Measurements from ENCODE around the gene SMIM26.

Gene SMIM26

DNA sequence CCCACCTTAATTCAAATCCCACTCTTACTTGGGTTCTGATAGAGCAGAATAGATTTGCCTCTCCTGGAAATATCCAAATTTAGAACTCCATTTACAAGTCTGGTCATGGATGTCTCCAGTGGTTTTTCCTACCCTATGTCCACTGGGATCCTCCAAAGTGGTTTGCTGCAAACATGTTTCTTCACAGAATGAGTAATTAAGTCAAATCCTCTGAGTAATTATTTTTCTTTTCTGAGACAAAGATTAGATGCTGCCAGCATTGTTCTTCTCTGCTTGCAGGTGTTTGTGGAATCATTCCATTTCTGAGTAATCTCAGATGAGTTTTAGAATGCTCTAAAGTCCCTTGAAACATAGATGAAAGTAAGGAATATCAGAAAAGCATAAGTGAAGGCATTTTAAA is 42.5 kb downstream of the SMIM26 start:
- no peak overlapping the region for H3K9ac ChIP-seq
- TF ChIP-seq, protein P1, sequence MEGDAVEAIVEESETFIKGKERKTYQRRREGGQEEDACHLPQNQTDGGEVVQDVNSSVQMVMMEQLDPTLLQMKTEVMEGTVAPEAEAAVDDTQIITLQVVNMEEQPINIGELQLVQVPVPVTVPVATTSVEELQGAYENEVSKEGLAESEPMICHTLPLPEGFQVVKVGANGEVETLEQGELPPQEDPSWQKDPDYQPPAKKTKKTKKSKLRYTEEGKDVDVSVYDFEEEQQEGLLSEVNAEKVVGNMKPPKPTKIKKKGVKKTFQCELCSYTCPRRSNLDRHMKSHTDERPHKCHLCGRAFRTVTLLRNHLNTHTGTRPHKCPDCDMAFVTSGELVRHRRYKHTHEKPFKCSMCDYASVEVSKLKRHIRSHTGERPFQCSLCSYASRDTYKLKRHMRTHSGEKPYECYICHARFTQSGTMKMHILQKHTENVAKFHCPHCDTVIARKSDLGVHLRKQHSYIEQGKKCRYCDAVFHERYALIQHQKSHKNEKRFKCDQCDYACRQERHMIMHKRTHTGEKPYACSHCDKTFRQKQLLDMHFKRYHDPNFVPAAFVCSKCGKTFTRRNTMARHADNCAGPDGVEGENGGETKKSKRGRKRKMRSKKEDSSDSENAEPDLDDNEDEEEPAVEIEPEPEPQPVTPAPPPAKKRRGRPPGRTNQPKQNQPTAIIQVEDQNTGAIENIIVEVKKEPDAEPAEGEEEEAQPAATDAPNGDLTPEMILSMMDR (IDR thresholded peaks at IDR 0.05) = no peak
- no peak overlapping the region for H3K4me2 ChIP-seq (ENCODE audit: low read length)

DNA sequence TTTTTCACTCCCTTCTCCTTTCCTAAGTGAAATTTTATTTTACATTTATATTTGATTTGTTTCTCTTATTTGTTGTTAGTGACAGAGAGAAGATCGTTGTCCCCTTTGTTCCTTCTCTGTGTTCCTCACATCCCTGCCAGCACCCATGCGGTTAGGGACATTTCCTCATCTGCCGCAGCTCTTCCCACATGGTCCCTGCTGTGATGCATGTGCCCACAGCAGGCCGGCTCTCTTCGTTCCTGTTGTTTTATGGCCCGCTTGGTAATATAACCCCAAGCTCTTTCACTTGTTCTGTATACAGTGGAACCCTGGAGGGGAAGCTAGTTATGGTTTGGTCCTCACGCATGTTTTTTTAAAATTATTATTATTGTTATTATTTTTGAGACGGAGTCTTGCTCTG is 44.3 kb downstream of the SMIM26 start:
- H3K4me3 ChIP-seq (ENCODE audit: low read depth, low read length) = no peak overlapping the region
- no peaks in the 10 kb centered on the region for H3K27me3 ChIP-seq (ENCODE audit: control insufficient read depth, insufficient read depth, low read length)
- H2AFZ ChIP-seq = no peak overlapping the region
- no peaks in the 10 kb centered on the region for H3K4me1 ChIP-seq
- no peaks in the 10 kb centered on the region for H3K79me2 ChIP-seq
- TF ChIP-seq, protein P1 (IDR thresholded peaks at IDR 0.05) = no peak
- no peak overlapping the region for H3K27ac ChIP-seq
- H3K9ac ChIP-seq = no peak overlapping the region
- H3K9me3 ChIP-seq (ENCODE audit: control insufficient read depth, low read length) = no peaks in the 10 kb centered on the region
- no peak overlapping the region for H3K4me2 ChIP-seq (ENCODE audit: low read length)
- H3K36me3 ChIP-seq (ENCODE audit: control insufficient read depth, insufficient read depth, low read length) = no peaks in the 10 kb centered on the region

More for the DNA sequence above, 42.5 kb downstream of the SMIM26 start:
- H3K4me1 ChIP-seq = no peaks in the 10 kb centered on the region
- H3K79me2 ChIP-seq = no peaks in the 10 kb centered on the region
- no peaks in the 10 kb centered on the region for H3K27me3 ChIP-seq (ENCODE audit: control insufficient read depth, insufficient read depth, low read length)
- no peak overlapping the region for H3K4me3 ChIP-seq (ENCODE audit: low read depth, low read length)
- no peaks in the 10 kb centered on the region for H3K9me3 ChIP-seq (ENCODE audit: control insufficient read depth, low read length)
- no peak overlapping the region for H3K27ac ChIP-seq
- no peaks in the 10 kb centered on the region for H3K36me3 ChIP-seq (ENCODE audit: control insufficient read depth, insufficient read depth, low read length)
- no peak overlapping the region for H2AFZ ChIP-seq

DNA sequence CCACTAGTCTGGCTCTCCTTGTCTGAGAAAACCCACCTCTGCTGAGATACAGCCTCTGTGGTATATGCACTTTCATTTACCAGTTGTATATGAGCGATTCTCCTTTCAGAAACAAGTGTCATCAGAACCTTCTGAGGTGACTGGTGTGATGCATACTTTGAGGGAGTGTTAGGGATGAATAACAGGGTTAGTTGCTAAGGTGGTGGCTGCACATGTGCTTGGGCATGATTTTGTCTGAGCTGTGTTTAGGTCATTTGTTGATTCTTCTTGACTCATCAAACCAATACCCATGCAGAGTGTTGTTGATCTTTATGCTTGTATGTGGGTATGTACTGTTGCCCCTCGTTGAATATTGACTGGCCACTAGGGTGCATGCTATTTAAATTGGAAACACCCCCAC is 46.3 kb downstream of the SMIM26 start:
- H3K79me2 ChIP-seq = no peaks in the 10 kb centered on the region
- TF ChIP-seq, protein P1 (IDR thresholded peaks at IDR 0.05) = no peak
- no peak overlapping the region for H3K9ac ChIP-seq
- H3K4me1 ChIP-seq = no peaks in the 10 kb centered on the region
- no peak overlapping the region for H3K4me3 ChIP-seq (ENCODE audit: low read depth, low read length)
- no peaks in the 10 kb centered on the region for H3K9me3 ChIP-seq (ENCODE audit: control insufficient read depth, low read length)
- H3K4me2 ChIP-seq (ENCODE audit: low read length) = no peak overlapping the region
- no peak overlapping the region for H3K27ac ChIP-seq
- no peak overlapping the region for H2AFZ ChIP-seq
- H3K27me3 ChIP-seq (ENCODE audit: control insufficient read depth, insufficient read depth, low read length) = no peaks in the 10 kb centered on the region
- no peaks in the 10 kb centered on the region for H3K36me3 ChIP-seq (ENCODE audit: control insufficient read depth, insufficient read depth, low read length)

DNA sequence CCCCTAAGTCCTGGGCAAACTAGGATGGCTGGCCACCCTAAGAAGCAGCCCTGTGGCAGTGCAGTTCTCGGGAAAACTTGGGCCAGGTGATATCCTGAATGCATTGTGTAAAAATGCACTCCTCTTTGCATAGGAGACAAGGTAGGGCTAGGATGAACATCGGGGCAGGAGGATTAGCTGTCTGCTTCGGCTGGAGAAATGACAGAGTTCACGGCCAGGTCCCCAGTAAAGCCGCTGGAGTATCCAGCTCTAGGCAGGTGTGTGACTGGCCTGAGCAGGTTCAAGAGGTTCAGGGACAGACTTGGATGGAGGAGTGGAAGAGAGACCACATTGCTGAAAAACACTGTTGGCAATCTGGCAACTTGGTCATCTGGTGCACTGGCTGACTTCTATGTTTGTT is 47.0 kb downstream of the SMIM26 start:
- TF ChIP-seq, protein P1 (IDR thresholded peaks at IDR 0.05) = no peak
- H3K4me2 ChIP-seq (ENCODE audit: low read length) = no peak overlapping the region
- H2AFZ ChIP-seq = no peak overlapping the region

DNA sequence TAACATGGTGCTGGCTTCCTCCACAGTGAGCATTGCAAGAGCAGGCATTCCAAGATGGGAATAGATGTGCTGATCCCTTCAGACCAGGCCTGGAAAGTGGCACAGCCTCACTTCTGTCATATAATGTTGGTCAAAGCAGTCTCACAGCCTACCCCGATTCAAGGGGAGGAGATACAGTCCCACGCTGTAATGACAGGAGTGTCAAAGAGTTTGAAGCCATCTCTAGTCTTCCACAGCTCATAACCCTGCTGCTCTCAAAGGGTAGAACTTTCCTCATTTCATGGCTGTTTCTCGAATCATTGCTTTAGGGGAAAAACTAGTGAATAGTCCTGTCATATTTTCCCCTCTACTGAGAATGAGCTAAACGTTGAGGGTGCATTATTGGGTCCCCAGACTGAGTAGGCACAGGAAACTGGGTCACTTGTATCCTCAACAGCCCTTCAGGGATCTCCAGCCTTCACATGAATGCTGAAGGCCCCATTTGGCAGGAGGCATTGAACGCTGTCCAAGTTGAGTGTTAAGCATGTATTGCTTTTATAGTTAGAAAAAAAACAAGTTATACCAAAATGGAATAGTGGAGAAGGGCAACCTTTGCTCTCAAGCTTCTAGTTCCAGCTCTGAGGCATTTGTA is 47.9 kb downstream of the SMIM26 start:
- no peaks in the 10 kb centered on the region for H3K27me3 ChIP-seq (ENCODE audit: control insufficient read depth, insufficient read depth, low read length)
- H3K9me3 ChIP-seq (ENCODE audit: control insufficient read depth, low read length) = no peaks in the 10 kb centered on the region
- TF ChIP-seq, protein P1 (IDR thresholded peaks at IDR 0.05) = no peak
- no peaks in the 10 kb centered on the region for H3K4me1 ChIP-seq
- H3K36me3 ChIP-seq (ENCODE audit: control insufficient read depth, insufficient read depth, low read length) = no peaks in the 10 kb centered on the region
- no peak overlapping the region for H3K4me3 ChIP-seq (ENCODE audit: low read depth, low read length)
- H3K79me2 ChIP-seq = no peaks in the 10 kb centered on the region
- no peak overlapping the region for H3K27ac ChIP-seq
- H2AFZ ChIP-seq = no peak overlapping the region
- H3K4me2 ChIP-seq (ENCODE audit: low read length) = no peak overlapping the region
- H3K9ac ChIP-seq = no peak overlapping the region

More for the DNA sequence above, 47.0 kb downstream of the SMIM26 start:
- no peaks in the 10 kb centered on the region for H3K36me3 ChIP-seq (ENCODE audit: control insufficient read depth, insufficient read depth, low read length)
- H3K27ac ChIP-seq = no peak overlapping the region
- H3K4me3 ChIP-seq (ENCODE audit: low read depth, low read length) = no peak overlapping the region
- no peaks in the 10 kb centered on the region for H3K9me3 ChIP-seq (ENCODE audit: control insufficient read depth, low read length)
- H3K9ac ChIP-seq = no peak overlapping the region
- H3K27me3 ChIP-seq (ENCODE audit: control insufficient read depth, insufficient read depth, low read length) = no peaks in the 10 kb centered on the region
- no peaks in the 10 kb centered on the region for H3K4me1 ChIP-seq
- H3K79me2 ChIP-seq = no peaks in the 10 kb centered on the region
